Cardiac fibroblast (primary cell): ENCODE results near the gene MIEF2.

Experiments
- DNase-seq, 2 donors: peaks; one replicate each; pipeline versions ENCODE4 v3.0.0 to v3.0.0-alpha.2; 2010; ENCODE audit warnings: low read depth in 2 of 2
- H3K4me3 ChIP-seq, 2 donors: replicated peaks in 1 of 2; 1 replicate in 1 of 2; 2 replicates in 1 of 2; pipeline ENCODE4 v1.5.1; 2011; ENCODE audit warnings: low read depth in 2 of 2, low read length in 2 of 2, mild to moderate bottlenecking in 2 of 2, moderate library complexity in 1 of 2
- CTCF ChIP-seq: IDR thresholded peaks from one replicate; pipeline ENCODE4 v1.5.1; 2011; ENCODE audit warnings: low read depth, mild to moderate bottlenecking, low read length, inconsistent platforms

The MIEF2 gene

DNA sequence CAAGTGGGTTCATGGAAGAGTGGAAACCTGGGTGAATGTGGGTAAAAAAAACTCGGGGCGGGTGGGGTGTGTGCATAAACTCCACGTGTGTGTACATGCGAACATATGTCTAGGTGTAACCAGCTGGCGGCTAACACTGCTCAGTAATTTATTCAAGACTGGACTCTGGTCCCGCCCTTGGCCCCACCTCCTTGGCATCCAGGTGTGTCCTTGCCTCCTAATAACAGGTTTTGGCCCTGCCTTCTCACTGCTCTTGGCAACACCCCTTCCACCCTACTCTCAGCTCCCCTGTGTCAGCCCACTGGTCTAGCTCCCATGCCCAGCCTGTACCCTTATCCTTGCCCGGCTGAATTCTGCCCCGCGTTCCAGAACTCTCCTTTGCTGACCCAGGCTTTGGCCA lies 10.2 kb upstream of the MIEF2 start:
- DNase-seq = no peak
- TF ChIP-seq CTCF = no peak
- no peak overlapping the region for H3K4me3 ChIP-seq

- no peak for DNase-seq
- TF ChIP-seq CTCF = no peak
- no peak overlapping the region for H3K4me3 ChIP-seq
These were observed 9.8 kb upstream of the MIEF2 start for GRCh38 chr17:18250708-18251107.

- no peak for DNase-seq
- no peak for TF ChIP-seq CTCF
- H3K4me3 ChIP-seq = no peak overlapping the region
These were observed 9.3 kb upstream of the MIEF2 start for GRCh38 chr17:18251204-18251603.

DNA sequence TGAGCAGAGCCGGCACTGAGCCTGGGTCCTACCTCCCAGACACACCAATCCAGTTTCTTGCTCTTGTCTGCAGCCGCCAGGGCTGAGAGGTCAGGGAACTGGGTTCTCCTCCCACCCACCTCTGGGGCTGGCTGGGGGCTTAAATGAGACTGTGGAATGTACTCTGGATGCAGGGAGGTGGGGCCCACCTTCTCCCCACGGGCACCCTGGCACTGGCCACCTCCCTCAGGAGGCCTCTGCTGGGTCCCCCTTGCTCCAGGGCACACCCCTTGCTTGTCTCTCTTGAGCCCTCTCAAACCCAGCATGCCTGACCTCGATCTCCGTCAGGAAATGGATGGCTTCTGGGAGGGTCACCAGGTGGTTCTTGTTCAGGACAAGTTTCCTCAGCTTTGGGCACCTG lies 8.3 kb upstream of the MIEF2 start:
- no peak overlapping the region for H3K4me3 ChIP-seq
- no peak for DNase-seq
- no peak for TF ChIP-seq CTCF

- TF ChIP-seq CTCF = no peak
- DNase-seq = no peak
- H3K4me3 ChIP-seq = no peak overlapping the region
These were observed 7.1 kb upstream of the MIEF2 start for GRCh38 chr17:18253187-18253884.

DNA sequence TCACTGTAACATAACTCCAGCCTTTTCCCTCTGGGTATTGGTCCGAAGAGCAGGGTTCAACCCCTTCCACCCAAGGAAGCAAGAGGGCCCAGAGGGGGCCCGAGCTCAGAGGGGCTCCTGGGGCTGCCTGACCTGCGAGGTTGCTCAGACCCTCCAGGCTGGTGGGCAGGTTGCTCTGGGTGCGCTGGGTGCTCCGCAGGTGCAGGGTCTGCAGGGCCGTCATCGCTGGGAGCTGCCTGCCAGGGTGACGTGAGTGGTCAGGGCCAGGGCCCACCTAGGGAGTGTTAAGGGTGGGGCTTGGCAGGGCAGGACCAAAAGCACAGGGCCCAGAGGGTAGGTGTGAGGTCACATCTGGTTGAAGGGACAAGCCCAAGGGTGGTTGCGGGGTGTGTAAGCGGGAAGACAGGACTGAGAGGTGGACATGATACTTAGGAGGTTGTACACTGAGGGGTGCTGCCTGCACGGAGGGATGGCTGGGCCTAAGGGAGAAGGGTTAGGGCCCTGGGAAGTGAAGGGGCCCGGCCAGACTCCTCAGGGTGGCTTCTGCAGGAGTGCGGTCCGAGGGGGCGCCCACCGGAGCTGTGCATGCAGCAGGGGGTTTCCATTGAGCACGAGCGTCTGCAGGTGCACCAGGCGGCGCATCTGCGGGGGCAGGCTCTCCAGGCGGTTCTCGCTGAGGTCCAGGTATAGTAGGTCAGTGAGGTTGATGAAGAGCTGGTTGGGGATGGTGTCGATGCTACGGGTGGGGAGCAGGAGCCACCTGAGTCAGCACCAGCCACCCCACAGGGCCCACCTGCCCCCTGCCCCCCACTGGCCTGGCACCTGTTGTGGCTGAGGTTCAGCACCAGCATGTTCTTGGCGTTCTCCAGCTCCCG lies 6.3 kb upstream of the MIEF2 start:
- no peak overlapping the region for H3K4me3 ChIP-seq
- DNase-seq = no peak
- no peak for TF ChIP-seq CTCF
